C4-2B (cell line): ENCODE results near the gene C5orf52.

Experiments used
- ZFX ChIP-seq: fragments of 450-650 bp; IDR thresholded peaks from 2 replicates; pipeline ENCODE4 v1.6.1; 2017
- TF ChIP-seq, protein P1 (sequence below): fragments of 450-650 bp; conservative IDR thresholded peaks from 2 replicates; pipeline ENCODE4 v1.5.1; 2017; ENCODE audit warnings: mild to moderate bottlenecking

GRCh38 chr5:157657516-157657915 lies 13.8 kb upstream of the C5orf52 start:
- TF ChIP-seq, protein P1, sequence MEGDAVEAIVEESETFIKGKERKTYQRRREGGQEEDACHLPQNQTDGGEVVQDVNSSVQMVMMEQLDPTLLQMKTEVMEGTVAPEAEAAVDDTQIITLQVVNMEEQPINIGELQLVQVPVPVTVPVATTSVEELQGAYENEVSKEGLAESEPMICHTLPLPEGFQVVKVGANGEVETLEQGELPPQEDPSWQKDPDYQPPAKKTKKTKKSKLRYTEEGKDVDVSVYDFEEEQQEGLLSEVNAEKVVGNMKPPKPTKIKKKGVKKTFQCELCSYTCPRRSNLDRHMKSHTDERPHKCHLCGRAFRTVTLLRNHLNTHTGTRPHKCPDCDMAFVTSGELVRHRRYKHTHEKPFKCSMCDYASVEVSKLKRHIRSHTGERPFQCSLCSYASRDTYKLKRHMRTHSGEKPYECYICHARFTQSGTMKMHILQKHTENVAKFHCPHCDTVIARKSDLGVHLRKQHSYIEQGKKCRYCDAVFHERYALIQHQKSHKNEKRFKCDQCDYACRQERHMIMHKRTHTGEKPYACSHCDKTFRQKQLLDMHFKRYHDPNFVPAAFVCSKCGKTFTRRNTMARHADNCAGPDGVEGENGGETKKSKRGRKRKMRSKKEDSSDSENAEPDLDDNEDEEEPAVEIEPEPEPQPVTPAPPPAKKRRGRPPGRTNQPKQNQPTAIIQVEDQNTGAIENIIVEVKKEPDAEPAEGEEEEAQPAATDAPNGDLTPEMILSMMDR, result no peak
- TF ChIP-seq ZFX, result no peak
